Lower lobe of right lung (tissue), 2 donors: ENCODE measurements around the gene NEXN. TPM values are rescaled to one million over a fixed set of nuclear protein-coding genes. Genes with fewer than 3 reads are reported as not detected.

Source experiments
- ATAC-seq, 2 donors: fragments of 200-7000 bp; cut with Tn5 transposase; one replicate each; pipeline ENCODE4 v1.9.1; 2020 to 2022; ENCODE audit warnings: mild to moderate bottlenecking in 2 of 2, moderate library complexity in 2 of 2
- DNase-seq: peaks from one replicate; pipeline ENCODE4 v3.0.0-alpha.2; 2020
- H3K27ac ChIP-seq: fragments of 200-600 bp; one replicate; pipeline ENCODE4 v1.8.0; 2022
- H3K27me3 ChIP-seq: fragments of 200-600 bp; one replicate; pipeline ENCODE4 v1.8.0; 2022; ENCODE audit warnings: low read depth
- H3K36me3 ChIP-seq: fragments of 200-600 bp; one replicate; pipeline ENCODE4 v1.8.0; 2022; ENCODE audit warnings: mild to moderate bottlenecking
- H3K4me1 ChIP-seq: fragments of 200-600 bp; one replicate; pipeline ENCODE4 v1.8.0; 2022
- H3K4me3 ChIP-seq: fragments of 200-600 bp; one replicate; pipeline ENCODE4 v1.8.0; 2022; ENCODE audit warnings: mild to moderate bottlenecking
- H3K9me3 ChIP-seq: fragments of 200-600 bp; one replicate; pipeline ENCODE4 v1.8.0; 2022
- intact Hi-C: fragments of 100-400 bp; cut with DNase I; formaldehyde crosslinking; loops from one replicate; pipeline ENCODE4 v1.11.0; 2022
- total RNA-seq: library from RNA; stranded (reverse); fragmentation: NEBNext Ultra II Directional; extraction: Animal tissue kit (Norgen Biotek cat#: 25700); gene quantifications from one replicate; pipeline ENCODE4 v1.2.1, GENCODE V29; 2021
- TF ChIP-seq, protein P1 (sequence below): fragments of 200-600 bp; IDR thresholded peaks from one replicate; pipeline ENCODE4 v1.8.0; 2022; ENCODE audit warnings: antibody characterized with exemption, mild to moderate bottlenecking
- donor health status: DM: no; HTN: yes; CAD: no; lungs with severe emphysema.

NEXN gene
- total RNA-seq, 1 donor from 2014 or later, result 16.5 TPM

DNA sequence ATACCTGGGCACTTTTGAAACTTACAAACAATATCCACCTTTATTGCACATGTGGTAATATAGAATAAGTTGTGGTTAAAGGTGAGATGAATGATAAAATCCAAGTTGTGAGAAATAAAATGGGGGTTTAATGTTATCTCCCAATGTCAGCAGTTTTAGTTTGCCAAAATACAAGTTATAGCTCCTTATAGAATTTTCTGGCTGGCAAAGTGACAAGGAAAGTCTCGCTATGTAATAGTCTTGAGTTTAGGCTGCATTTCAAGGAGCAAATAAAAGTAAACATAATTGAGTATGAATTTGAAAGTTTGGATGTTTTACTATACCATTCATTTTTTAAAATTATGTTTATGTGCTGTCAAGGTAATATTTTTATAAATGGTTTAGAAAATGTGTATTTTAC is 15.0 kb upstream of the NEXN start:
- TF ChIP-seq, protein P1, sequence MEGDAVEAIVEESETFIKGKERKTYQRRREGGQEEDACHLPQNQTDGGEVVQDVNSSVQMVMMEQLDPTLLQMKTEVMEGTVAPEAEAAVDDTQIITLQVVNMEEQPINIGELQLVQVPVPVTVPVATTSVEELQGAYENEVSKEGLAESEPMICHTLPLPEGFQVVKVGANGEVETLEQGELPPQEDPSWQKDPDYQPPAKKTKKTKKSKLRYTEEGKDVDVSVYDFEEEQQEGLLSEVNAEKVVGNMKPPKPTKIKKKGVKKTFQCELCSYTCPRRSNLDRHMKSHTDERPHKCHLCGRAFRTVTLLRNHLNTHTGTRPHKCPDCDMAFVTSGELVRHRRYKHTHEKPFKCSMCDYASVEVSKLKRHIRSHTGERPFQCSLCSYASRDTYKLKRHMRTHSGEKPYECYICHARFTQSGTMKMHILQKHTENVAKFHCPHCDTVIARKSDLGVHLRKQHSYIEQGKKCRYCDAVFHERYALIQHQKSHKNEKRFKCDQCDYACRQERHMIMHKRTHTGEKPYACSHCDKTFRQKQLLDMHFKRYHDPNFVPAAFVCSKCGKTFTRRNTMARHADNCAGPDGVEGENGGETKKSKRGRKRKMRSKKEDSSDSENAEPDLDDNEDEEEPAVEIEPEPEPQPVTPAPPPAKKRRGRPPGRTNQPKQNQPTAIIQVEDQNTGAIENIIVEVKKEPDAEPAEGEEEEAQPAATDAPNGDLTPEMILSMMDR, result no peak
- H3K27ac ChIP-seq, result no peak overlapping the region
- no peaks in the 10 kb centered on the region for H3K4me1 ChIP-seq
- DNase-seq, result no peak
- intact Hi-C loops, result no loop called here
- ATAC-seq, result no peak
- H3K4me3 ChIP-seq, result no peak overlapping the region
- no peaks in the 10 kb centered on the region for H3K27me3 ChIP-seq
- peaks cover 11% of the 10 kb centered on the region for H3K36me3 ChIP-seq
- no peaks in the 10 kb centered on the region for H3K9me3 ChIP-seq

DNA sequence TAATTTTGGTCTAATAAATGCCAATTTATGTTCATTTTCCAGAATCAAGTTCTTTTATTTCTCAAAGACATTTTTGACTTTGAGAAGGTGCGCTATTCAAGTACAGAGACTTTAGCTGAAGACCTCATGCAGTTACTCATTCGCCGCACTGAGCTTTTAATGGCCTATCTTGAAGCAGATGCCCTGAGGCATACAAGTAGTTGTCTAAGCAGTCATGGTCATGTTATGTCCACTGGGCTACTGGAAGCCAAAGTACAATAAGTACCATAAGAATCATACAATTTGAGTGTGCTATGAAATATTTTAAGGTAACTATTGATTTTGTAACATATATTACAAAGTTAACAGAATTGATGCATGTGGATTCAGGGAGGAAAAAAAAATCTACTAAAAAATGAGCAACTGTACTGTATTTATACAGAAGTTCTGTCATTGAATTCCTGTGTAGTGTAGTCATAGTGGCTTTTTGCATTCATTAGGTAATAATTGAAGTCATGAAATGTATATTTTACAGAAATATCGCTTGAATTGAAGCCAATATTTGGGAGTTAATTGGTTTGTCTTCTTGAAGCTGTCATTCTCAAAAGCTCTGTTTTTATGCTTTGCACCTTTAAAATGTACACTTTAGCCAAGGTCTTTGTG is 13.5 kb upstream of the NEXN start:
- Histone ChIP-seq H3K27ac (no peak overlapping the region), H3K9me3 (no peaks in the 10 kb centered on the region), H3K36me3 (peaks cover 9% of the 10 kb centered on the region), H3K27me3 (no peaks in the 10 kb centered on the region), H3K4me3 (no peak overlapping the region), H3K4me1 (no peaks in the 10 kb centered on the region)
- no peak for ATAC-seq
- intact Hi-C loops, result no loop called here
- TF ChIP-seq, protein P1, result no peak
- no peak for DNase-seq

DNA sequence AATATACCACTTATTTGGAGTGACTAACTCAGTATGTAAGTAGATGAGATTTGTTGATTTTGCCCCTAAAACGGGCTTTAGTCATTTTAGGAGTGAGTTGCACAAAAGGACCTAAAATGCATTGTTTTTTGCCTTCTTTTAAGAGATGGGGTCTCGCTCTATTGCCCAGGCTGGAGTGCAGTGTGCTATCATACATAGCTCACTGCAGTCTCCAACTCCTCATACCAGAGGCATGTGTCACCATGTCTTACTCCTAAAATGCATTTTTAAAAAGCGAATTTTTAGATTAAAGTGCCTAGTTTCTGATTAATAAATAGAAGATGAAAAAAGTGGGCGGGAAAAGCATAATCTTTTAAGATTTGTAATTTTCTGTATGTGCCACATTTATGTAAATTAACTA is 11.5 kb upstream of the NEXN start:
- intact Hi-C loops, result no loop called here
- Histone ChIP-seq H3K9me3 (no peaks in the 10 kb centered on the region), H3K27ac (no peak overlapping the region), H3K27me3 (no peaks in the 10 kb centered on the region), H3K36me3 (peaks cover 9% of the 10 kb centered on the region), H3K4me1 (no peaks in the 10 kb centered on the region), H3K4me3 (no peak overlapping the region)
- ATAC-seq (no peak), DNase-seq (no peak)
- TF ChIP-seq, protein P1, result no peak

DNA sequence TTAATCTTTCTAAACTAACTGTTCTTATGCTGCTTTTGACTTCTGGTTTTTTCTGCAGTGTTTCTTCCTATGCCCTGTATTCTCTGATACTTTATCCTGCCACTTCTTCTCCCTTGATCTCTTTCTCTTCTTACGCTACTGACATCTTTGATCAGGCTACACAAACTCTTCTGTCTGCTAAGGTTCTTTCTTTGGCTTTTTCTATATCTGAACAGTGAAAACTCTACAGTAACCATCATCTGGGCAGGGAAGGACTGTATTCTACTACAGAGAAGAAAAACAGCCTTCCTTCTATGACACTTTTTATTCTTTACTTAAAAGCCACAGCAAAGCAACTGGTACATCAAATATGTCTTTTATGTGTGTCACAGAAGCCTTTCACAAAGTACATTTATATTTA is 7.4 kb upstream of the NEXN start:
- intact Hi-C loops, result no loop called here

DNA sequence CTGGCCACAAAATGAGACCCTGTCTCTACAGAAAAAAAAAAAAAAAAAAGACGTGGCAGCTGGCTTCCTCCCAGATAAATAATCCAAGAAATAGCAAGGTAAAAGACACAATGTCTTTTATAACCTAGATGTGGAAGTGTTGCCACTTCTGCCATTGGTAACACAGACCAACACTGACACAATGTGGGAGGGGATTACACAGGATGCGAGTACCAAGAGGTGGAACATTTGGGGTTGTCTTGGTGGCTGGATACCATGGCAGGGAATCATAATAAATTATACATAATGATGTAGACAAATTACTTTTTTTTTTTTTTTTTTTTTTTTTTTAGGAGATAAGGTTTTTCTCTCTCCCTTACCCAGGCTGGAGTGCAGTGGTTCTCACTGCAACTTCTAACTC is 6.0 kb upstream of the NEXN start:
- intact Hi-C loops, result no loop called here
- H3K27ac ChIP-seq, result no peak overlapping the region
- H3K36me3 ChIP-seq, result no peaks in the 10 kb centered on the region
- ATAC-seq (no peak), DNase-seq (no peak)
- no peaks in the 10 kb centered on the region for H3K9me3 ChIP-seq
- H3K4me1 ChIP-seq, result no peaks in the 10 kb centered on the region
- no peaks in the 10 kb centered on the region for H3K27me3 ChIP-seq
- TF ChIP-seq, protein P1, result no peak
- no peak overlapping the region for H3K4me3 ChIP-seq

More for the DNA sequence above, 7.4 kb upstream of the NEXN start:
- no peaks in the 10 kb centered on the region for H3K4me1 ChIP-seq
- no peak overlapping the region for H3K27ac ChIP-seq
- no peak overlapping the region for H3K4me3 ChIP-seq
- no peaks in the 10 kb centered on the region for H3K36me3 ChIP-seq
- H3K27me3 ChIP-seq, result no peaks in the 10 kb centered on the region
- TF ChIP-seq, protein P1, result no peak
- H3K9me3 ChIP-seq, result no peaks in the 10 kb centered on the region
- no peak for DNase-seq
- ATAC-seq, result no peak
